H9 (cell line): ENCODE data around the gene PITX1. TPM values are rescaled to one million over a fixed set of nuclear protein-coding genes. Genes with fewer than 3 reads are reported as not detected.

ENCODE experiments used
- DNase-seq: peaks from one replicate; pipeline ENCODE4 v3.0.0-alpha.2; 2017
- H2AFZ ChIP-seq: one replicate; pipeline ENCODE4 v1.6.1; 2013; ENCODE audit warnings: mild to moderate bottlenecking, low read length, control low read depth, moderate library complexity
- H2AK5ac ChIP-seq: 2 replicates; pipeline ENCODE4 v1.6.1; 2013; ENCODE audit warnings: low read length, control low read depth, mixed read lengths; ENCODE audit not compliant: insufficient read length
- H2BK120ac ChIP-seq: one replicate; pipeline ENCODE4 v1.6.1; 2013; ENCODE audit warnings: low read depth, mild to moderate bottlenecking, low read length, control low read depth, inconsistent platforms; ENCODE audit not compliant: poor library complexity, severe bottlenecking
- H2BK12ac ChIP-seq: 2 replicates; pipeline ENCODE4 v1.6.1; 2013; ENCODE audit warnings: low read length, control low read depth, mixed read lengths, low read depth; ENCODE audit not compliant: insufficient read length
- H2BK15ac ChIP-seq: 2 replicates; pipeline ENCODE4 v1.6.1; 2013; ENCODE audit warnings: low read depth, low read length, control low read depth
- H2BK20ac ChIP-seq: one replicate; pipeline ENCODE4 v1.6.1; 2013; ENCODE audit warnings: low read depth, mild to moderate bottlenecking, low read length, control low read depth, inconsistent platforms; ENCODE audit not compliant: poor library complexity, severe bottlenecking
- H2BK5ac ChIP-seq: 2 replicates; pipeline ENCODE4 v1.6.1; 2013; ENCODE audit warnings: low read length, control low read depth, mixed read lengths; ENCODE audit not compliant: insufficient read length
- H3K14ac ChIP-seq: 2 replicates; pipeline ENCODE4 v1.6.1; 2013; ENCODE audit warnings: low read length, control low read depth; ENCODE audit not compliant: insufficient read depth
- H3K18ac ChIP-seq: 2 replicates; pipeline ENCODE4 v1.6.1; 2013; ENCODE audit warnings: low read depth, mild to moderate bottlenecking, mixed read lengths, low read length, control low read depth; ENCODE audit not compliant: insufficient read length
- H3K23ac ChIP-seq: 2 replicates; pipeline ENCODE4 v1.6.1; 2013; ENCODE audit warnings: low read length, control low read depth, mixed read lengths, low read depth; ENCODE audit not compliant: insufficient read length
- H3K23me2 ChIP-seq: 2 replicates; pipeline ENCODE4 v1.6.1; 2013; ENCODE audit warnings: low read depth, mild to moderate bottlenecking, mixed read lengths, low read length, control low read depth; ENCODE audit not compliant: insufficient read length, poor library complexity, severe bottlenecking
- H3K27ac ChIP-seq: 2 replicates; pipeline ENCODE4 v1.5.1; 2013; ENCODE audit warnings: low read length, control low read depth, mixed read lengths, low read depth; ENCODE audit not compliant: insufficient read length
- H3K27me3 ChIP-seq: 2 replicates; pipeline ENCODE4 v1.6.1; 2013; ENCODE audit warnings: low read length, control low read depth, inconsistent platforms; ENCODE audit not compliant: insufficient read depth
- H3K4ac ChIP-seq: 2 replicates; pipeline ENCODE4 v1.6.1; 2013; ENCODE audit warnings: low read depth, mild to moderate bottlenecking, control low read depth, inconsistent platforms, low read length, moderate library complexity
- H3K4me1 ChIP-seq: 2 replicates; pipeline ENCODE4 v1.6.1; 2013; ENCODE audit warnings: low read length, control low read depth, inconsistent platforms; ENCODE audit not compliant: insufficient read depth
- H3K4me2 ChIP-seq: 2 replicates; pipeline ENCODE4 v1.6.1; 2013; ENCODE audit warnings: low read length, control low read depth, mixed read lengths; ENCODE audit not compliant: insufficient read length, insufficient read depth
- H3K56ac ChIP-seq: 2 replicates; pipeline ENCODE4 v1.6.1; 2013; ENCODE audit warnings: low read depth, mild to moderate bottlenecking, mixed read lengths, low read length, control low read depth; ENCODE audit not compliant: insufficient read length
- H3K79me1 ChIP-seq: 2 replicates; pipeline ENCODE4 v1.6.1; 2013; ENCODE audit warnings: low read depth, mild to moderate bottlenecking, moderate library complexity, low read length, control low read depth, inconsistent platforms; ENCODE audit not compliant: insufficient read depth, poor library complexity, severe bottlenecking
- H3K79me2 ChIP-seq: 2 replicates; pipeline ENCODE4 v1.6.1; 2013; ENCODE audit warnings: low read length, control low read depth, inconsistent platforms; ENCODE audit not compliant: insufficient read depth
- H3K9ac ChIP-seq: 2 replicates; pipeline ENCODE4 v1.6.1; 2013; ENCODE audit warnings: low read length, control low read depth, mixed read lengths; ENCODE audit not compliant: insufficient read length; ENCODE audit errors: extremely low read depth
- H3K9me3 ChIP-seq: one replicate; pipeline ENCODE4 v1.6.1; 2013; ENCODE audit warnings: low read depth, low read length, inconsistent platforms; ENCODE audit not compliant: control insufficient read depth
- H3T11ph ChIP-seq: one replicate; pipeline ENCODE4 v1.6.1; 2013; ENCODE audit warnings: mild to moderate bottlenecking, low read length, control low read depth, inconsistent platforms
- H4K20me1 ChIP-seq: one replicate; pipeline ENCODE4 v1.6.1; 2013; ENCODE audit not compliant: control insufficient read depth, insufficient read length, insufficient read depth
- H4K5ac ChIP-seq: 2 replicates; pipeline ENCODE4 v1.6.1; 2013; ENCODE audit warnings: low read depth, mild to moderate bottlenecking, mixed read lengths, low read length, control low read depth; ENCODE audit not compliant: insufficient read length
- H4K8ac ChIP-seq: replicated peaks from 2 replicates; pipeline ENCODE4 v1.6.1; 2013; ENCODE audit warnings: low read length, control low read depth, mixed read lengths, low read depth; ENCODE audit not compliant: insufficient read length
- H4K91ac ChIP-seq: 2 replicates; pipeline ENCODE4 v1.6.1; 2013; ENCODE audit warnings: low read depth, mild to moderate bottlenecking, moderate library complexity, mixed read lengths, low read length, control low read depth; ENCODE audit not compliant: insufficient read length
- H3K27ac Mint-ChIP-seq, 3 experiments: 2 replicates in 2 of 3; 3 replicates in 1 of 3; pipeline ENCODE4 v1.8.0; 2020 to 2021; ENCODE audit warnings: mixed read lengths in 3 of 3, mild to moderate bottlenecking in 1 of 3, moderate library complexity in 1 of 3
- H3K27me3 Mint-ChIP-seq: 2 replicates; pipeline ENCODE4 v1.8.0; 2021; ENCODE audit warnings: low read depth, mild to moderate bottlenecking, moderate library complexity, mixed read lengths
- H3K36me3 Mint-ChIP-seq, 3 experiments: 2 replicates in 2 of 3; 3 replicates in 1 of 3; pipeline ENCODE4 v1.8.0; 2020 to 2021; ENCODE audit warnings: low read depth in 3 of 3, mixed read lengths in 3 of 3; ENCODE audit not compliant: insufficient read depth in 1 of 3
- H3K4me1 Mint-ChIP-seq, 2 experiments: 2 replicates each; pipeline ENCODE4 v1.8.0; 2020; ENCODE audit warnings: mixed read lengths in 2 of 2
- H3K4me3 Mint-ChIP-seq, 2 experiments: 2 replicates in 1 of 2; 3 replicates in 1 of 2; pipeline ENCODE4 v1.8.0; 2020 to 2021; ENCODE audit warnings: mild to moderate bottlenecking in 2 of 2, mixed read lengths in 2 of 2, moderate library complexity in 1 of 2
- H3K9me3 Mint-ChIP-seq, 2 experiments: 2 replicates in 1 of 2; 3 replicates in 1 of 2; pipeline ENCODE4 v1.8.0; 2020; ENCODE audit warnings: mild to moderate bottlenecking in 2 of 2, mixed read lengths in 2 of 2, moderate library complexity in 1 of 2
- CTCF ChIP-seq: fragments of 200-600 bp; sonication (generic); conservative IDR thresholded peaks from 3 replicates; pipeline ENCODE4 v1.8.0; 2021; ENCODE audit warnings: antibody characterized with exemption, mild to moderate bottlenecking
- WGBS: extraction: QIAGEN DNeasy Blood & Tissue Kit; methylation state at CpG from one replicate; pipeline ENCODE4 v1.1.7; 2013; ENCODE audit warnings: missing lambda C conversion rate, low lambda C conversion rate, mixed read lengths; ENCODE audit not compliant: insufficient read length; ENCODE audit errors: extremely low coverage; 5-methylcytosine and 5-hydroxymethylcytosine counted together
- total RNA-seq: library from RNA; stranded (reverse); gene quantifications from 2 replicates; pipeline ENCODE4 v1.2.1, GENCODE V29; 2021

The PITX1 gene
- total RNA-seq, 1 experiment from 2014 or later = not detected

- no peak overlapping the region for H2BK5ac ChIP-seq
- Mint-ChIP-seq H3K4me3 (no peak overlapping the region), H3K4me1 (peaks cover 15 to 26% of the 10 kb centered on the region in 2 experiments), H3K36me3 (no peaks in the 10 kb centered on the region; a peak in 1 of 7 replicates), H3K27me3 (peaks cover 92% of the 10 kb centered on the region), H3K27ac (no peak overlapping the region), H3K9me3 (peaks cover under 1 to 4% of the 10 kb centered on the region in 2 experiments; a peak in 2 of 5 replicates)
- H4K91ac ChIP-seq = no peak overlapping the region
- no peaks in the 10 kb centered on the region for H3K9me3 ChIP-seq
- peaks cover 12% of the 10 kb centered on the region for H3K23me2 ChIP-seq
- no peak overlapping the region for H2AK5ac ChIP-seq
- H3K23ac ChIP-seq = no peak overlapping the region
- no peak overlapping the region for H4K5ac ChIP-seq
- H2BK120ac ChIP-seq = no peak overlapping the region
- H3K79me2 ChIP-seq = no peaks in the 10 kb centered on the region
- no peak overlapping the region for H3K4ac ChIP-seq
- no peaks in the 10 kb centered on the region for H3K4me1 ChIP-seq
- WGBS = no CpG with 5 or more reads among the region's 4 CpGs
- H3K27me3 ChIP-seq = peaks cover 91% of the 10 kb centered on the region
- H2BK15ac ChIP-seq = no peak overlapping the region
- no peak overlapping the region for H3K18ac ChIP-seq
- no peak for TF ChIP-seq CTCF
- no peaks in the 10 kb centered on the region for H3K79me1 ChIP-seq
- DNase-seq = no peak
- H3K9ac ChIP-seq = no peak overlapping the region
- H3K56ac ChIP-seq = no peak overlapping the region
- no peak overlapping the region for H4K8ac ChIP-seq
- H3K27ac ChIP-seq = no peak overlapping the region
- no peaks in the 10 kb centered on the region for H4K20me1 ChIP-seq
- H3T11ph ChIP-seq = no peak overlapping the region
- no peak overlapping the region for H3K4me2 ChIP-seq
- H2AFZ ChIP-seq = no peak overlapping the region
- no peak overlapping the region for H2BK12ac ChIP-seq
- H3K14ac ChIP-seq = no peak overlapping the region
- no peak overlapping the region for H2BK20ac ChIP-seq
These were observed 2.4 kb upstream of the PITX1 start for GRCh38 chr5:135036405-135036804.
